HG03095 (cell line): ENCODE data around the gene EIF1.

ENCODE experiments used
- ATAC-seq: cut with Tn5 transposase; IDR thresholded peaks from one replicate; pipeline ENCODE4 v1.9.1; 2021; ENCODE audit warnings: moderate library complexity; ENCODE audit not compliant: unreplicated experiment

The EIF1 gene

GRCh38 chr17:41734139-41734948, 45.7 kb downstream of the EIF1 start, which contains the start of gene HAP1:
TSS of gene HAP1 (minus strand) at chr17:41734643. CDS start at chr17:41734634, 9 bp downstream.
- ATAC-seq = no peak

GRCh38 chr17:41734949-41735313, 46.2 kb downstream of the EIF1 start:
- no peak for ATAC-seq

DNA sequence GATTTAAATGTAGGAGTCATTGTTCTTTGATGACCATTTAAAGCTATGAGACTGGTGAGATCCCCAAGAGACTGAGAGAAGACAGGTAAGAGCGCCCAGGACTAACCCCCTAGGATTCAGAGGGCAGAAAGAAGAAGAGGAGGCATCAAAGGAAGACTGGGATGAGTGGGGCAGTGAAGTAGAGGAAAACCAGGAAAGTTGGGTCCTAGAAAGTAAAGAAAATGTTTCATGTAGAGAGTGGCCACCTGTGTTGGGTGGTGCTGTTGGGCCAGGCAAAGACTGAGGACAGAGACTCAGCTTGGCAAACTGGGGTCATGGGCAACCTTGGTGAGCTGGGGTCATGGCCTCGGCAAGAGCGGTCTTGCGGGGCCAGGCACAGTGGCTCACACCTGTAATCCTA, 47.1 kb downstream of the EIF1 start:
- ATAC-seq = no peak

DNA sequence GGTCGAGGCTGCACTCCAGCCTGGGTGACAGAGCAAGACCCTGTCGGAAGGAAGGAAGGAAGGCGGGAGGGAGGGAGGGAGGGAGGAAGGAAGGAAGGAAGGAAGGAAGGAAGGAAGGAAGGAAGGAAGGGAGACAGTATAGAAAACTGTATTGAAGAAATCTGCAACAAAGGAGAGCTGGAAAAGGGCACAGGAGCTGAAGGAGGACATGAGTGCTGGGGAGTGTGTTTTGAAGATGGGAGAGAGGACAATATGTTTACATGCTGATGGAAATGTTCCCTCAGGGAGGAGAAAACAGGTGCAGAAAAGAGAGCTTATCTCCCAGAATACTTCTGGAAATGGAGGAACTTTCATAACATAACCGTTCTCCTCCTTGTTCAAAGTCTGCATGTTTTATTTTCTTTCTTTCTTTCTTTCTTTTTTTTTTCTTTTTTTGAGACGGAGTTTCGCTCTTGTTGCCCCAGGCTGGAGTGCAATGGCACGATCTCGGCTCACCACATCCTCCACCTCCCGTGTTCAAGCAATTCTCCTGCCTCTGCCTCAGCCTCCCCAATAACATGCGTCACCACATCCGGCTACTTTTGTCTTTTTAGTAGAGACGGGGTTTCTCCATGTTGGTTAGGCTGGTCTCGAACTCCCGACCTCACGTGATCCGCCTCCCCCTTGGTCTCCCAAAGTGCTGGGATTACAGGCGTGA, 48.4 kb downstream of the EIF1 start:
- ATAC-seq = no peak

GRCh38 chr17:41737680-41738023, 49.0 kb downstream of the EIF1 start:
- no peak for ATAC-seq

GRCh38 chr17:41738077-41738800, 49.6 kb downstream of the EIF1 start:
- ATAC-seq = no peak

DNA sequence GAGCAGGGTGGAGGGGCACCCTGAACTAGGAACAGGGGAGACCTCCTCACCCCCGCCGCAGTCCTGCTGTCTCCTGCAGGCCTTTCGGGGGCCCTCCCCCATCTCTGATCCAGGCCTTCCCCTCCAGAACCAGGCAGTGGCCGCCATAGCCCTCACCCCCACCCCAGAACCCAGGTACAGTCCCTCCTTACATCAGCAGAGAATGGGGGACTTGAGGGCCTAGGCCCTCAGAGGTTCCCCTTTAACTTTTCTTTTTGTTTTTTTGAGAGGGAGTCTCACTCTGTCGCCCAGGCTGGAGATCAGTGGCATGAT, 50.1 kb downstream of the EIF1 start:
- no peak for ATAC-seq

DNA sequence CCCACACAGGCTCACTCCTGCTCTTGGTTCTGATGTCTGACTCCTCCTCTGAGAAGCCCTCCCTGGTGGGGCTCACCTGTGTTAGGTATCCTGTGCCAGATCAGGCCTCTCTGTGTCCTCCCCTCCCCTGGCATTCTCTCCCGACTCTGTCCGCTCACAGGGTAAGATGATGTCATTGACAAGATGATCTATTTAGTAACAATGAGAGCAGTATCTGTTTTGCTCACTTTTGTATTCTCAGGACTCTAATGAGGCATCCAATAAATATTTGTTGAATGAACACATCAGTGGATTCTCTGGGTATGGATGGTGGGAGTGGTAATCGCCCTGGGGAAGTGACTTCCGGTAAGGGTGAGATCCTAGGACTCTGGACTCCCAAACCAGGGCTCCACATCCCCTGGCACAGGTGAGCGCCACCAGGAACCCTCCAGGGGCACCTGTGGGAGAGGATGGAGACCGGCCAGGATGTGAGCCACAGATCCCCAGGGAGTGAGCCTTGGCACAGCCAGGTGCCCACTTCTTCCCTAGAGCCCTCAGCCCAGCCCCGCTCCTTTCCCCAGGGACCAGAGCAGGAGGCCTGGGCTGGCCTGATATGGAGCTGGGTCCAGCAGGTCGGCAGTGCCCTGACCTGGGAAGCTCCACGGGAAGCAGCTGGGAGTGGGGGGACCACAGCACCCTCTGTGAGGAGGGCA, 51.1 kb downstream of the EIF1 start:
- no peak for ATAC-seq

DNA sequence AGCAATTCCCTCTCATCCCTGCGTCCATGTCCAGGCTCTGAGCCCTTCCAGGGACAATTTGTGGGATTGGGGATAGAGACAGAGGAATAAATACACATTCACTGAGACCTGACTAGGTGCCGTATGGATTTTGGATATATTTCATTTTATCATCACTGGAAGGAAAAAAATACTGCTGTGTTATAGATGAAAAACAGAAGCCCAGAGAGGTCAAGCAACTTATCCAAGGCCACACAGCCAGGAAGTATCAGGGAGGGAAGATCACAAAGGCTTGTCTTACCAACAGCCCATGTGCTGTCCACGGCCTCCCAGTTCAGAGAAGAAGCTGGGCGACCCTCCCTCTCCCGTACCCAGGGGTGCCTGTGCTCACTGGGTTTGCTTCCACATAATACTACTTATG, 51.8 kb downstream of the EIF1 start:
- ATAC-seq = no peak

GRCh38 chr17:41741709-41742108, 53.0 kb downstream of the EIF1 start:
- no peak for ATAC-seq
